Activated effector memory CD4-positive, alpha-beta T cell treated with Interleukin-2 at 50 U/mL for 16 hours (primary cell): Measurements from ENCODE around the gene YEATS4.

Source experiments
- DNase-seq: peaks from one replicate; pipeline ENCODE4 v3.0.0-alpha.2; 2020

The YEATS4 gene

GRCh38 chr12:69396041-69396440, 36.5 kb downstream of the YEATS4 start:
- DNase-seq = no peak

- no peak for DNase-seq
Observed at GRCh38 chr12:69396963-69397362, 37.4 kb downstream of the YEATS4 start.

DNA sequence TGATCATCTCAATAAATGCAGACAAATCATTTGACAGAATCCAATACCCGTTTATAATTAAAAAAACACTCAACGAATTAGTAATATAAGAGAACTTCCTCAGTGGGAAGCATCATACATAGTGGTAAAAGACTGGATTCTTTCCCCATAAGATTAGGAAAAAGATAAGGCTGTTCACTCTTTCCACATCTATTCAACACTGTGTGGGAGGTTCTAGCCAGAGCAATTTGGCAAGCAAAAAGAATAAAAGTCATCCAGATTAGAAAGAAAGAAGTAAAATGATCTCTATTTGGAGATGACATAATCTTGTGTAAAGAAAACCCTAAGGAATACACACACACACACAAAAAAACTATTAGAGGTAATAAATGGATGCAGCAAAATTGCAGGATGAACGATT, 38.4 kb downstream of the YEATS4 start:
- no peak for DNase-seq

- DNase-seq = no peak
Observed at GRCh38 chr12:69401940-69402339, 42.4 kb downstream of the YEATS4 start.

GRCh38 chr12:69404851-69405565, 45.5 kb downstream of the YEATS4 start:
- DNase-seq = no peak

- no peak for DNase-seq
Observed at GRCh38 chr12:69405566-69405865, 46.0 kb downstream of the YEATS4 start.

DNA sequence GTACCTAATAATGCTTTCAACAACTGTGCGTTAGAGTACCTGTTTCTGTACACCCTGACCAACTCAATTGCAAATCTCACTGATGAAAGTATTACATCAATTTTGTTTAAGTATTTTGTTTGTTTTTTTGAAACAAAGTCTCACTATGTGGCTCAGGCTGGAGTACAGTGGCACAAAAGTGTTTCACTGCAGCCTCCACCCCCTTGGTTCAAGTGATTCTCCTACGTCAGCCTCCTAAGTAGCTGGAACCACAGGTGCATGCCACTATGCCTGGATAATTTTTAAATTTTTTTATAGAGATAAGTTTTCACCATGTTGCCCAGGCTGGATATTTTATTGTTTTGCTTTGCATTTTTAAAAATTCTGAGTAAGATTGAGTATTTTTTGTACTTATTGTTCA, 46.7 kb downstream of the YEATS4 start:
- no peak for DNase-seq

DNA sequence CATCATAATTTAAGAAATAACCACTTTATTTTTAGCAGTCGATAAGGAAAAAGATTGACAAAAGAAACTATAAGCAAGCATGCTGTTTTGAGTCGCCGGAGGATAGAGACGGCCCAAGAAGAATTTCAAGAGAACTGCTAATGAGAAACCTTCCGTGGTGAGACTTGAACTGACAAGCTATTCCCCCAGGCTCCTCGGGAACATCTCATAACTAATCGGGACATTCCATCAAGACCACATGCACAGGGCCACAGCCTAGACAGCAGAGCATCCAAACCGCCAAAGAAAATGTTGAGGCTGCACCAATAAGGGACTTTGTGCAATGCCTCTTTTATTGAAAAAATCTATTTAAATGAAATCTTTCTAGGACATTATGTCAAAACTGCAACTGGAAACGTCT, 51.0 kb downstream of the YEATS4 start:
- DNase-seq = no peak

- DNase-seq = no peak
Observed at GRCh38 chr12:69412655-69413054, 53.1 kb downstream of the YEATS4 start.

- no peak for DNase-seq
Observed at GRCh38 chr12:69415471-69416275, 56.1 kb downstream of the YEATS4 start.

GRCh38 chr12:69417231-69417630, 57.7 kb downstream of the YEATS4 start:
- no peak for DNase-seq

- no peak for DNase-seq
Observed at GRCh38 chr12:69417741-69418167, 58.2 kb downstream of the YEATS4 start.

- DNase-seq = no peak
Observed at GRCh38 chr12:69419701-69420100, 60.2 kb downstream of the YEATS4 start.

GRCh38 chr12:69421548-69421947, 62.0 kb downstream of the YEATS4 start:
- no peak for DNase-seq

- DNase-seq = no peak
Observed at GRCh38 chr12:69423037-69423905, 63.7 kb downstream of the YEATS4 start.

GRCh38 chr12:69425417-69425816, 65.9 kb downstream of the YEATS4 start:
- no peak for DNase-seq

GRCh38 chr12:69428351-69429073, 69.0 kb downstream of the YEATS4 start:
- DNase-seq = no peak

- no peak for DNase-seq
Observed at GRCh38 chr12:69430942-69431590, 71.5 kb downstream of the YEATS4 start.

- no peak for DNase-seq
Observed at GRCh38 chr12:69431591-69432222, 72.2 kb downstream of the YEATS4 start.

DNA sequence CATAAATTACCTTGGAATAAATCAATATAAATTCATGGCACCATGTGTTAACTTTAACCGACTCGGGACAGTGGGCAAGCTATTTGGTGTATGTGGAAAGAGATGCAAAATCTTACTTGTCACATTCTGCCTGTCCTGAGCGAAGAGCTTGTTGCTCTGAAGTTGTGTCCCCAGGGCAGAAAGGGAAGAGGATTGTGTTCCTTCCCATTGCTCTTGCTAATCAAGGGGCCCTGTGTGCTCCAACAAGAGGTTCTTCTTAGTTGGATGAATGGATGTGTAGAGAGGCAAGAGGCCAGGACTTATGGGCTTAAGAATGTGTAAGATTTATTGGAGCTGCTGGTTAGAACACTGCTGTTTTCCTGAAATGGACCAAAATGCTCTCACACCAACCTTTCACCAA, 74.1 kb downstream of the YEATS4 start:
- no peak for DNase-seq

GRCh38 chr12:69435644-69436043, 76.1 kb downstream of the YEATS4 start:
- DNase-seq = no peak

GRCh38 chr12:69437073-69437472, 77.5 kb downstream of the YEATS4 start:
- no peak for DNase-seq
